ENCODE results near the gene ARFGAP3. TPM values are rescaled to one million over a fixed set of nuclear protein-coding genes. Genes with fewer than 3 reads are reported as not detected.

Gene ARFGAP3
- total RNA-seq, 1 experiment from 2014 or later = 15.0 TPM

DNA sequence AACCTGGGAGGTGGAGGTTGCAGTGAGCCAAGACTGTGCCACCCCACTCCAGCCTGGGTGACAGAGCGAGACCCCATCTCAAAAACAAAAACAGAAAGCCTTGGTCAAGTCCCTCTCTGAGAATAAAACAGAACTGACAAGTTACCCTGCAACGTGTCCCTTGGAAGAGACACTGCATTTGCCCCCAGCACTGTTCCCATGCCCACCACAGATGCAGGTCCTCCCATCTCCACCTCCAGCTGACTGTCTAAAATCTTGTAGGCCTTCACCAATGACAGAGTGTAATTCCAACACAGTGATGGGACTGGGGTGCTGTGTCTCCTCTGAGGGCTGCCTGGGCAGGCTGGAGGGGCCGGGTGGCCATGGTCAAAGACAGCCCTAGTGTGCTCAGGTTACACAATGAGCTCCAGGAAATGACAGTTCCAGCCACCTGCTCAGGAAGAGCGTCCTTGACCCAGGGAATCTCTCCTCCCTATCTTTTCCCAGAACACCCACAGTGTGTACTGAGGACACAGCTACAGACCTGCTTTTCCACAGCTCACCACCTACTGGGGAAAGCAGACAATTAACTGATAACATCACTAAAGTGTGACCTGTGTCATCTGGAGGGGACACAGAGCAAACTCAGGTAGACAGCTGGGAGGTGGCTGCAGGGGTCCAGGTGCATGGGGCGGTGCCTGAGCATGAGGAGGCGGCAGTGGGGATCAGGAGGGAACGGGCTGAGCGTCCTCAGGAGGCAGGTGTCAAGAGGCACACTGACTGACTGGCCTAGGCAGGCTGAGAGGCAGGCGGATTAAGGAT is 56.4 kb downstream of the ARFGAP3 start:
- peak overlapping the region in 1 of 3 experiments; percentile 84; a peak in 2 of 7 replicates for H3K27ac Mint-ChIP-seq
- Histone ChIP-seq H4K20me1 (ENCODE audit: control insufficient read depth, insufficient read depth, insufficient read length) (no peaks in the 10 kb centered on the region), H2AFZ (ENCODE audit: low read length) (no peak overlapping the region), H2BK15ac (ENCODE audit: low read depth, low read length) (no peak overlapping the region), H3K4me2 (ENCODE audit: insufficient read depth, insufficient read length, low read length) (no peak overlapping the region), H3T11ph (ENCODE audit: low read length) (no peak overlapping the region), H3K4me1 (ENCODE audit: insufficient read depth, low read length) (peaks cover 2% of the 10 kb centered on the region; the same call in 1 of the 2 replicates), H3K9ac (ENCODE audit: extremely low read depth, insufficient read length, low read length) (no peak overlapping the region), H2BK120ac (ENCODE audit: low read depth, low read length, poor library complexity, severe bottlenecking) (no peak overlapping the region), H3K18ac (ENCODE audit: insufficient read length, low read depth, low read length) (no peak overlapping the region), H3K79me2 (ENCODE audit: insufficient read depth, low read length) (no peaks in the 10 kb centered on the region), H2BK20ac (ENCODE audit: low read depth, low read length, poor library complexity, severe bottlenecking) (no peak overlapping the region), H2BK12ac (ENCODE audit: insufficient read length, low read depth, low read length) (no peak overlapping the region), H3K14ac (ENCODE audit: insufficient read depth, low read length) (no peak overlapping the region; the same call in 1 of the 2 replicates), H3K27ac (ENCODE audit: insufficient read length, low read depth, low read length) (no peak overlapping the region), H4K5ac (ENCODE audit: insufficient read length, low read depth, low read length) (no peak overlapping the region), H4K8ac (replicated peaks; ENCODE audit: insufficient read length, low read depth, low read length) (no peak overlapping the region), H4K91ac (ENCODE audit: insufficient read length, low read depth, low read length) (no peak overlapping the region), H2AK5ac (ENCODE audit: insufficient read length, low read length) (no peak overlapping the region), H3K4ac (ENCODE audit: low read depth, low read length) (no peak overlapping the region), H3K27me3 (ENCODE audit: insufficient read depth, low read length) (no peaks in the 10 kb centered on the region), H3K23me2 (ENCODE audit: insufficient read length, low read depth, low read length, poor library complexity, severe bottlenecking) (no peaks in the 10 kb centered on the region), H3K23ac (ENCODE audit: insufficient read length, low read depth, low read length) (no peak overlapping the region), H3K79me1 (ENCODE audit: insufficient read depth, low read depth, low read length, poor library complexity, severe bottlenecking) (no peaks in the 10 kb centered on the region), H3K56ac (ENCODE audit: insufficient read length, low read depth, low read length) (no peak overlapping the region), H2BK5ac (ENCODE audit: insufficient read length, low read length) (no peak overlapping the region), H3K9me3 (ENCODE audit: control insufficient read depth, low read depth, low read length) (no peaks in the 10 kb centered on the region)
- peaks cover 0 to 10% (median 1%) of the 10 kb centered on the region in 3 experiments; a peak in 4 of 7 replicates for H3K36me3 Mint-ChIP-seq (ENCODE audit: insufficient read depth in 1 of 3, low read depth in 3 of 3)
- H3K4me3 Mint-ChIP-seq = peak overlapping the region in 1 of 2 experiments; percentile 35; a peak in 1 of 5 replicates
- DNase-seq = no peak
- peaks cover 10 to 21% of the 10 kb centered on the region in 2 experiments for H3K4me1 Mint-ChIP-seq
- no CpG with 5 or more reads among the region's 9 CpGs for WGBS (ENCODE audit: extremely low coverage, insufficient read length, low lambda C conversion rate)
- TF ChIP-seq, protein P1, sequence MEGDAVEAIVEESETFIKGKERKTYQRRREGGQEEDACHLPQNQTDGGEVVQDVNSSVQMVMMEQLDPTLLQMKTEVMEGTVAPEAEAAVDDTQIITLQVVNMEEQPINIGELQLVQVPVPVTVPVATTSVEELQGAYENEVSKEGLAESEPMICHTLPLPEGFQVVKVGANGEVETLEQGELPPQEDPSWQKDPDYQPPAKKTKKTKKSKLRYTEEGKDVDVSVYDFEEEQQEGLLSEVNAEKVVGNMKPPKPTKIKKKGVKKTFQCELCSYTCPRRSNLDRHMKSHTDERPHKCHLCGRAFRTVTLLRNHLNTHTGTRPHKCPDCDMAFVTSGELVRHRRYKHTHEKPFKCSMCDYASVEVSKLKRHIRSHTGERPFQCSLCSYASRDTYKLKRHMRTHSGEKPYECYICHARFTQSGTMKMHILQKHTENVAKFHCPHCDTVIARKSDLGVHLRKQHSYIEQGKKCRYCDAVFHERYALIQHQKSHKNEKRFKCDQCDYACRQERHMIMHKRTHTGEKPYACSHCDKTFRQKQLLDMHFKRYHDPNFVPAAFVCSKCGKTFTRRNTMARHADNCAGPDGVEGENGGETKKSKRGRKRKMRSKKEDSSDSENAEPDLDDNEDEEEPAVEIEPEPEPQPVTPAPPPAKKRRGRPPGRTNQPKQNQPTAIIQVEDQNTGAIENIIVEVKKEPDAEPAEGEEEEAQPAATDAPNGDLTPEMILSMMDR (conservative IDR thresholded peaks at IDR 0.05) = no peak; the same call in 2 of the 3 replicates
- no peaks in the 10 kb centered on the region for H3K27me3 Mint-ChIP-seq (ENCODE audit: low read depth)
- no peaks in the 10 kb centered on the region for H3K9me3 Mint-ChIP-seq

Data from H9 (cell line).